GM19395 (cell line): ENCODE results near the gene PIP4K2A.

ENCODE experiments used
- ATAC-seq: cut with Tn5 transposase; IDR thresholded peaks from one replicate; pipeline ENCODE4 v1.9.1; 2021; ENCODE audit warnings: mild to moderate bottlenecking, moderate library complexity; ENCODE audit not compliant: unreplicated experiment

The PIP4K2A gene

GRCh38 chr10:22561909-22562308 is 152.5 kb downstream of the PIP4K2A start:
- ATAC-seq, result no peak

- ATAC-seq, result no peak
Measured at GRCh38 chr10:22560913-22561239, 153.5 kb downstream of the PIP4K2A start.

GRCh38 chr10:22560096-22560912 is 154.1 kb downstream of the PIP4K2A start:
- no peak for ATAC-seq

GRCh38 chr10:22557321-22557720 is 157.1 kb downstream of the PIP4K2A start:
- no peak for ATAC-seq

- ATAC-seq, result no peak
Measured at GRCh38 chr10:22556774-22557173, 157.6 kb downstream of the PIP4K2A start.

- no peak for ATAC-seq
Measured at GRCh38 chr10:22554461-22555182, 159.8 kb downstream of the PIP4K2A start.

GRCh38 chr10:22553452-22553995 is 160.9 kb downstream of the PIP4K2A start:
- no peak for ATAC-seq

- ATAC-seq, result no peak
Measured at GRCh38 chr10:22552888-22553378, 161.4 kb downstream of the PIP4K2A start.

- ATAC-seq, result no peak
Measured at GRCh38 chr10:22551681-22552365, 162.6 kb downstream of the PIP4K2A start.

GRCh38 chr10:22550732-22551131 is 163.6 kb downstream of the PIP4K2A start:
- no peak for ATAC-seq

GRCh38 chr10:22548344-22548743 is 166.0 kb downstream of the PIP4K2A start:
- no peak for ATAC-seq

GRCh38 chr10:22545643-22546042 is 168.7 kb downstream of the PIP4K2A start:
- no peak for ATAC-seq

GRCh38 chr10:22544325-22545068 is 169.9 kb downstream of the PIP4K2A start:
- ATAC-seq, result no peak

- ATAC-seq, result no peak
Measured at GRCh38 chr10:22542773-22543172, 171.6 kb downstream of the PIP4K2A start.

- ATAC-seq, result no peak
Measured at GRCh38 chr10:22541900-22542299, 172.5 kb downstream of the PIP4K2A start.

GRCh38 chr10:22539579-22540298 is 174.6 kb downstream of the PIP4K2A start:
- no peak for ATAC-seq

- no peak for ATAC-seq
Measured at GRCh38 chr10:22537810-22538209, 176.6 kb downstream of the PIP4K2A start.

GRCh38 chr10:22536620-22537019 is 177.8 kb downstream of the PIP4K2A start:
- ATAC-seq, result no peak

GRCh38 chr10:22534849-22535604 is 179.4 kb downstream of the PIP4K2A start:
- ATAC-seq, result no peak
